Tibial nerve (tissue), 4 donors: ENCODE data around the gene KIAA0232. TPM values are rescaled to one million over a fixed set of nuclear protein-coding genes. Genes with fewer than 3 reads are reported as not detected.

Experiments used
- DNase-seq, 2 donors: peaks; one replicate each; pipeline ENCODE4 v3.0.0-alpha.2; 2019; ENCODE audit warnings: low spot score in 2 of 2
- H3K27ac ChIP-seq, 4 donors: fragments of 200-600 bp; sonication (generic) in 3 of 4; one replicate each; pipeline ENCODE4 v1.5.1; 2017 to 2019; ENCODE audit warnings: mild to moderate bottlenecking in 1 of 4
- H3K27me3 ChIP-seq, 2 donors: fragments of 200-600 bp; sonication (generic) in 1 of 2; one replicate each; pipeline versions ENCODE4 v1.5.1 to v1.6.0; 2017 to 2019
- H3K36me3 ChIP-seq, 3 donors: fragments of 200-600 bp; sonication (generic); one replicate each; pipeline ENCODE4 v1.5.1; 2018 to 2019
- H3K4me1 ChIP-seq, 4 donors: fragments of 200-600 bp; sonication (generic) in 3 of 4; one replicate each; pipeline ENCODE4 v1.5.1; 2017 to 2019
- H3K4me3 ChIP-seq, 4 donors: fragments of 200-600 bp; sonication (generic) in 3 of 4; one replicate each; pipeline ENCODE4 v1.5.1; 2017 to 2019; ENCODE audit warnings: mild to moderate bottlenecking in 1 of 4, moderate library complexity in 1 of 4
- H3K9me3 ChIP-seq, 4 donors: fragments of 200-600 bp; sonication (generic) in 3 of 4; one replicate each; pipeline ENCODE4 v1.5.1; 2017 to 2019
- EP300 ChIP-seq, 2 donors: sonication (generic); formaldehyde crosslinking; IDR thresholded peaks; one replicate each; pipeline ENCODE4 v1.6.1; 2017; ENCODE audit warnings: antibody characterized with exemption in 2 of 2, mild to moderate bottlenecking in 1 of 2
- POLR2A ChIP-seq, 2 donors: fragments of 450-650 bp; IDR thresholded peaks; one replicate each; pipeline ENCODE4 v1.6.1; 2017; ENCODE audit warnings: antibody characterized with exemption in 2 of 2, mild to moderate bottlenecking in 2 of 2, moderate library complexity in 2 of 2
- WGBS, 2 donors: methylation state at CpG; one replicate each; pipeline ENCODE4 v1.1.5; 2018; 5-methylcytosine and 5-hydroxymethylcytosine counted together
- total RNA-seq, 4 donors: library from RNA; depleted of rRNA; stranded (reverse); fragments of >200 nt; gene quantifications; one replicate each; pipeline ENCODE4 v1.1.0, GENCODE V29; 2016
- TF ChIP-seq, protein P1 (sequence below), 5 experiments: fragments of 200-600 bp in 3 of 5; fragments of 450-650 bp in 2 of 5; sonication (generic) in 3 of 5; IDR thresholded peaks; one replicate each; pipeline ENCODE4 v1.5.1; 2016 to 2019; ENCODE audit warnings: antibody characterized with exemption in 5 of 5, mild to moderate bottlenecking in 3 of 5, moderate library complexity in 2 of 5

Gene KIAA0232
- total RNA-seq, 4 donors from 2014 or later, result 36.7 to 57.7 (median 47.0) TPM

DNA sequence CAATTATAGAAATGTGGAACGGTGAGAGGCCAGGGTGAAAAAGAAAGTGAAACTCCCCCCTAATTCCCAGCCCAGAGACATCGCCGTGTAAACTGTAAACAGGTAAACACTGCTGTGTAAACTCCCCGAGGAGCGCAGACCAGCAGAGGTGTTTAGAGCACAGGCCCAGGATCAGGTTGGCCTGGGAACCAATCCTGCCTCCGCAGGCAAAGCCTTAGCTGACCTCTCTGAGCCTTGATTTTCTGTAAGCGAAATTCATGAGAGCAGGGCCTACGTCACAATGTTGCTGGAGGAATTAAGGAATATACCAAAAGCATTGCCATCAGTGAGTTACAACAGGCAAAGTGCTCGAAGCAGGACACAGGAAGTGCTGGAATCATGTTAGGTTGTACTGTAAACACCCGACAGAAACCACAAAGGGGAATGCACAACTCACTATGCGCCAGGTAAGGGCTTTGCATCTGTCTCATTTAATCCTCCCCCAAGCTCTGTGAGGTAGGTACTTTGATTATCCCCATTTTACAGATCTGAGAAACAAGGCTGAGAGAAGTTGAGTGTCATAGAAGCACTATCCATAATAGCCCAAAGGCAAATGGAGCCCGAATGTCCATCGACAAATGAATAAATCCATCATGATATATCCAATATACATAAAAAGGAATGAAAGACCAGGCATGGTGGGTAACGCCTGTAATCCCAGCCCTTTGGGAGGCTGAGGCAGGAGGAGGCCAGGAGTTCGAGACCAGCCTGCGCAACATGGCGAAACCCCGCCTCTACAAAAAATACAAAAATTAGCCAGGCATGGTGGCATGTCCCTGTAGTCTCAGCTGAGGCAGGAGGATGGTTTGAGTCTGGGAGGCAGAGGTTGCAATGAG, 30.7 kb upstream of the KIAA0232 start:
- H3K36me3 ChIP-seq, result no peaks in the 10 kb centered on the region

DNA sequence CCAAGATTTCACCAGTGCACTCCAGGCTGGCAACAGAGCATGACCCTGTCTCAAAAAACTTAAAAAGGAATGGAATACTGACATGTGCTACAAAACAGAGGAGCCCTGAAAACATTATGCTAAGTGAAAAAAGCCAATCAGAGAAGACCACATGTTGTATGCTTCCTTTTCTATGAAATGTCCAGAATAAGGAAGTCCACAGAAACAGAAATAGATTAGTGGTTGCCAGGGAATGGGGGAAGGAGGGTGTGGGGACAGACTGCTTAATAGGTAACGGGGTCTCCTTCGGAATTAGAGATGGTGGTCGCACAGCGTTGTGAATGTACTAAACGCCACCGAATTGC, 30.1 kb upstream of the KIAA0232 start:
- WGBS, 2 donors, result 81 to 91% methylated on average over 6 of the region's 6 CpGs
- TF ChIP-seq EP300 (IDR thresholded peaks at IDR 0.05), result no peak
- no peak for TF ChIP-seq POLR2A (IDR thresholded peaks at IDR 0.05)
- TF ChIP-seq, protein P1, sequence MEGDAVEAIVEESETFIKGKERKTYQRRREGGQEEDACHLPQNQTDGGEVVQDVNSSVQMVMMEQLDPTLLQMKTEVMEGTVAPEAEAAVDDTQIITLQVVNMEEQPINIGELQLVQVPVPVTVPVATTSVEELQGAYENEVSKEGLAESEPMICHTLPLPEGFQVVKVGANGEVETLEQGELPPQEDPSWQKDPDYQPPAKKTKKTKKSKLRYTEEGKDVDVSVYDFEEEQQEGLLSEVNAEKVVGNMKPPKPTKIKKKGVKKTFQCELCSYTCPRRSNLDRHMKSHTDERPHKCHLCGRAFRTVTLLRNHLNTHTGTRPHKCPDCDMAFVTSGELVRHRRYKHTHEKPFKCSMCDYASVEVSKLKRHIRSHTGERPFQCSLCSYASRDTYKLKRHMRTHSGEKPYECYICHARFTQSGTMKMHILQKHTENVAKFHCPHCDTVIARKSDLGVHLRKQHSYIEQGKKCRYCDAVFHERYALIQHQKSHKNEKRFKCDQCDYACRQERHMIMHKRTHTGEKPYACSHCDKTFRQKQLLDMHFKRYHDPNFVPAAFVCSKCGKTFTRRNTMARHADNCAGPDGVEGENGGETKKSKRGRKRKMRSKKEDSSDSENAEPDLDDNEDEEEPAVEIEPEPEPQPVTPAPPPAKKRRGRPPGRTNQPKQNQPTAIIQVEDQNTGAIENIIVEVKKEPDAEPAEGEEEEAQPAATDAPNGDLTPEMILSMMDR (IDR thresholded peaks at IDR 0.05), result no peak
- peaks cover 0 to 51% (median 31%) of the 10 kb centered on the region in 4 donors for H3K4me1 ChIP-seq
- no peaks in the 10 kb centered on the region for H3K36me3 ChIP-seq
- H3K9me3 ChIP-seq, result no peaks in the 10 kb centered on the region
- no peaks in the 10 kb centered on the region for H3K27me3 ChIP-seq
- H3K27ac ChIP-seq, result peak overlapping the region in 2 of 4 donors; percentile 37 to 85
- DNase-seq, result no peak
- no peak overlapping the region for H3K4me3 ChIP-seq

More for the DNA sequence above, 30.7 kb upstream of the KIAA0232 start:
- WGBS, 2 donors, result 76 to 78% methylated on average over 18 of the region's 18 CpGs
- peak overlapping the region in 3 of 4 donors; percentile 2 to 85 (median 77) for H3K27ac ChIP-seq
- no peak for DNase-seq
- TF ChIP-seq POLR2A (IDR thresholded peaks at IDR 0.05) (no peak), EP300 (IDR thresholded peaks at IDR 0.05) (no peak)
- TF ChIP-seq, protein P1 (IDR thresholded peaks at IDR 0.05), result no peak
- H3K27me3 ChIP-seq, result no peaks in the 10 kb centered on the region
- no peaks in the 10 kb centered on the region for H3K9me3 ChIP-seq
- H3K4me1 ChIP-seq, result peaks cover 0 to 57% (median 37%) of the 10 kb centered on the region in 4 donors
- H3K4me3 ChIP-seq, result no peak overlapping the region

DNA sequence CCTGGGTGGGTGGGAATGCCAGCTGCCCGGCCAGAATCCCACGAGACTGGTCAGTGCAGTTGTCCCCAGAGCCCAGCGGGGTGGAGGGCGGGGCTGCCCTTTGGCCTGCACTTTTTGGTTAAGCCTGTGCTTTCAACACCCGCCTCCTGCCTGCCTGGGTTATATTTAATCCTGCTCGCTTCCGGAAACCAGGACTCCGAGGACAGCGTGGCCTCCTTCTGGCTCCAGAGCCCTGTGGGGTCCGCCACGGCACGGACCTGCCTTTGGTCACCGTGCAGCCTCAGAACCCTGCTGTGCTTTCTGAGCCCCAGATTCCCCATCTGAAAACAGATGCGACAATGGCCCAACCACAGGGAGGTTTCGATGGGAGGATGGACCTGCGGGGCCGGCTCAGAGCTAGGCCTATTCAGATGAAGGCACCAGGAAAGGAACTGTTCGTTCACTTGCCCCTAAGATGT, 29.4 kb upstream of the KIAA0232 start:
- DNase-seq, result no peak
- 74 to 93% methylated on average over 16 to 17 of the region's 18 CpGs for WGBS, 2 donors
- no peaks in the 10 kb centered on the region for H3K36me3 ChIP-seq
- H3K4me3 ChIP-seq, result no peak overlapping the region
- H3K4me1 ChIP-seq, result peaks cover 0 to 44% (median 24%) of the 10 kb centered on the region in 4 donors
- H3K9me3 ChIP-seq, result no peaks in the 10 kb centered on the region
- TF ChIP-seq EP300 (IDR thresholded peaks at IDR 0.05), result no peak
- TF ChIP-seq, protein P1 (IDR thresholded peaks at IDR 0.05), result no peak
- H3K27ac ChIP-seq, result peak overlapping the region in 2 of 4 donors; percentile 37 to 85
- no peaks in the 10 kb centered on the region for H3K27me3 ChIP-seq

DNA sequence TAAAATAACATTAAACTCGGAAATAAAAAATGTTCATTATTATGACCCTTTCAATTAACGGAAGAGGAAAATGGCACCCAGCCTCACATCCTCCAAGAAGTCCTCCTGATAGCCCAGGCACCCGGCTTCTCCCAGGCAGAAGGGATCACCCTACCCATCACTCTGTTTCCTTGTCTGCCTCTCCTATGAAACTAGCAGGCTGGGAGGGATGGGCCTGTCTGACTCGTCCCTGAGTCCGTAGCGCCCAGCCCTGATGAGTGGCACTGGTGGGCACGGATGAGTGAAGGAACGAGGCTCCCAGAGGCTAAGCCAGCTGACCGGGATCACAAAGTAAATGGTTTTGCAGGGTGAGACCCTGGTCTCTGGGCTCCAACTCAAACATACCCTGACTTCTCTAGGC, 28.6 kb upstream of the KIAA0232 start:
- Histone ChIP-seq H3K4me3 (no peak overlapping the region), H3K4me1 (peaks cover 0 to 36% (median 17%) of the 10 kb centered on the region in 4 donors), H3K27me3 (no peaks in the 10 kb centered on the region), H3K27ac (no peak overlapping the region), H3K36me3 (no peaks in the 10 kb centered on the region), H3K9me3 (no peaks in the 10 kb centered on the region)
- DNase-seq, result no peak
- TF ChIP-seq POLR2A (IDR thresholded peaks at IDR 0.05) (no peak), EP300 (IDR thresholded peaks at IDR 0.05) (no peak)
- TF ChIP-seq, protein P1 (IDR thresholded peaks at IDR 0.05), result no peak
- WGBS, 2 donors, result 86 to 87% methylated on average over 8 to 9 of the region's 9 CpGs

DNA sequence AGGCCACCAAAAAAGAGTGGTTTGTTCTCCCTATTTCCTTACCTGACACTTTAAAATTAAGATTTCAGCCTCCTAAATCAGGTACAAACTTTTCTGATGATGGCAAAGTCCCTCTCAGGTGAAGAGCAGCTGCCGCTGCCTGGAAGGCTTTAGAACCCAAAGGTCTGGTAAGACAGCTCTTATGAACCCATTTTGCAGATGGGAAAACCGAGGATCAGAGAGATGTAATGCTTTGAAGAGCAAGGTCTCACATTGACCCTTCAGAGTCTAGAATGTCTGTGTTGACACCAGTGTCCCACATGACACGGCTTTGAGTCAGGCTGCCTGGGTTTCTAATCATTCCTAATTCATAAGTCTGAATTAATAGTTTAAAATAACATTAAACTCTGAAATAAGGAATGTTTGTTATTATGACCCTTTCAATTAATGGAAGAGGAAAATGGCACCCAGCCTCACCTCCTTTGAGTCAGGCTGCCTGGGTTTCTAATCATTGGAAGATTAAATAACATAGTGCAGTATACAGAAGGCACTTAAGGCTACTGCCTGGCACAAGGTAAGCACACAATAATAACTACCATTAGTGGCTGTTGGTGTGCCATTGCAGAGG, 27.9 kb upstream of the KIAA0232 start:
- H3K27me3 ChIP-seq, result no peaks in the 10 kb centered on the region
- peak overlapping the region in 1 of 4 donors; percentile 52 for H3K27ac ChIP-seq
- DNase-seq, result no peak
- peaks cover 0 to 29% (median 10%) of the 10 kb centered on the region in 4 donors for H3K4me1 ChIP-seq
- H3K36me3 ChIP-seq, result no peaks in the 10 kb centered on the region
- TF ChIP-seq, protein P1 (IDR thresholded peaks at IDR 0.05), result no peak
- TF ChIP-seq POLR2A (IDR thresholded peaks at IDR 0.05) (no peak), EP300 (IDR thresholded peaks at IDR 0.05) (no peak)
- 88 to 93% methylated on average over 3 of the region's 3 CpGs for WGBS, 2 donors
- no peak overlapping the region for H3K4me3 ChIP-seq
- no peaks in the 10 kb centered on the region for H3K9me3 ChIP-seq
